Measurements from ENCODE around the gene FUCA2.

Gene FUCA2

GRCh38 chr6:143510991-143511891 lies at the start of gene FUCA2:
Gene FUCA2, minus strand, starts transcription at chr6:143511720. Its CDS starts 86 bp downstream, at chr6:143511634.
- peak; percentile 91 for DNase-seq

GRCh38 chr6:143561105-143561704 lies 49.7 kb upstream of the FUCA2 start:
- DNase-seq: no peak

DNA sequence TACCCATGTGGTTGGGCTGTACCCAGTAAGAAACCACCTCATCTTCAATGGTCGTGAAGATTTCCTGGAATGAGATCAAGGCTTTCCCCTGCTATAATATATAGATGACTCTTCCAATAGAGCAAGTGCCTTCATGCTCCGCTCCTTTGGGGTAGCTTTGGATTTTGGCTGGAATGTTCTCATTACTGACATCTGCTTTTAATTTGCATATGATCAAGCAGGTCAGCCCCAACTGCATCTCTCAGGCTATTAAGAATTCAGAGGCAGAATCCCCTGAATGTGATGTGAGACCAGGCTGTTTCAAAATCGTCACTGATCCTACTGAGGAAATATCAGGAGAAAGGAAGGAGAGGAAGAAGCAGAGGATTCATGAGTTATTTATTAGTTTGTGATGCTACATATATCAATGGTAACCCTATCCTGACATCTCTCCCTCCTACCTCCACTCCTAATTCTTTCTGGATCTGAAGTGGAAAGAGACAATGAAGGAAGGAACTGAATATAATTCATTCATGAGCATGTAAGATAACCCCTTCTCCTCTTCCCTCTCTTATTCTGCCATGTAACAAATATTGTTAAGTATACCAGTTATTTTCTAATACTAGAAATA lies 47.6 kb upstream of the FUCA2 start:
- DNase-seq: no peak

DNA sequence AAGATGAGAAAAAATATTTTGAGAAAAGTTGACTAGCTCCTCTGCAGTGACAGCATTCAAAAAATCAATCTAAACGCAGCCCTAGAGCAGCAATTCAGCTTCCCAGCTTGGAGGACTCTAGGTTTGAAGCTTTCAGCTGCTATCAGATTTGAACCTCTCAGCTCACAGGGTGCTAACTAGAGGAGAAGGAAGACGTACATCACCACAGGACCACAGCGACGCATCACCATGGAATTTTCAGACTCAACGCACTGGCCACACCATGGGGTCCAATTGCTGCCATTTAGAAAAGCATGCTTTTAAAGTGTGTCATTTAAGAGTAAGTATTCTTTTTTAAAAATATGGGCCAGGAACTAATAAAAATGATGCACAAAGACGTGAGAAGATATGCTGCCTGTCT lies 45.0 kb upstream of the FUCA2 start:
- no peak for DNase-seq

GRCh38 chr6:143555582-143555981 lies 44.1 kb upstream of the FUCA2 start:
- no peak for DNase-seq

- DNase-seq: no peak
These were observed 43.6 kb upstream of the FUCA2 start for GRCh38 chr6:143555071-143555492.

- no peak for DNase-seq
These were observed 41.8 kb upstream of the FUCA2 start for GRCh38 chr6:143553337-143553736.

DNA sequence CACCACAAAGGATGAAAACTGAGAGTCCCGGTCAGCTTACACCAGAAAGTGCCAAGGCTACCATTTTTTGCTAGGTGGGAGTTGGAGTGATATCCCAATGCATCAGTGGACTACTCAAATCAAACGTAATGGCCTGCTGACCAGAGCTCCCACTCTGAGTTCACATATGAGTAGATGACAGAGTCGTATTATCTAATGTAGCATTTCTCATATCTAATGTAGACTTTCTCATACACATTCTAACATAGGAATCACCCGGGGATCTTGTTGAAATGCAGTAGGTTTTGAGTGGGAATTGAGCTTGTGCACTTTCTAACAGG lies 38.4 kb upstream of the FUCA2 start:
- DNase-seq: no peak

DNA sequence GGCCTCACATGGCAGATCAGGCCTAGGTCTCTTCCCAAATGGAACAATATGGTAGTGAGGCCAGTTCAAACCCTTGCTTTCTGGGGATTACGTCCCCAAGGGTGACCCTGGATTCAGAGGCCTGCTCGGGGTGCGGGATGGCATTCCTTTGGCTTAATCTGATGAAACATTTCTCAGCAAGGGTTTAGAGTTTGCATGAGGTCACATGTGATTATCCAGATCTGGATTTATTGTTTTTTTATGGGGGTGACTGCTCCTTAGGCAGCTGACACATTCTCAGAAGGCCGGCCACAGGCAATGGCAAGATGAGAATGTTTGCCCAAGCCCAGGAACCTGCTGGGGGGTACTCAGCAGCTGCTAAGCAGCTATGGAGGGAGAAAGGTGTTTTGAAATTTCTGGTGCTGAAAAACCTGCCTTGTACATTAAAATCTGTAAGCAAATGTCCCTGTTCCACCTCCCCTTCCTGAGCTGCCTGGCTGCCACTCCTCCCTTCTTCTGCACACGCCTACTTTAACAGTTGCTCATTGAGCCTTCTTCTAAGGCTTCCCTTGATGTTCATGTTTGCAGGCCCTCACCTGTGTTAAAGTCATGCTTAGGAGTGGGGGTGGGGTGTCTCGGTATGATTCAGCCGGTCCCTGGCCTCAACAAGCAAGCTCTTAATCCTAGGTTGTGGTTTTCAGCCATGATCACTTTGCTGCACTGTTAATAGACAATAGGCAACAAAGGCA lies 37.9 kb upstream of the FUCA2 start:
- no peak for DNase-seq

GRCh38 chr6:143546599-143546998 lies 35.1 kb upstream of the FUCA2 start:
- no peak for DNase-seq

GRCh38 chr6:143545976-143546547 lies 34.5 kb upstream of the FUCA2 start:
- no peak for DNase-seq

DNA sequence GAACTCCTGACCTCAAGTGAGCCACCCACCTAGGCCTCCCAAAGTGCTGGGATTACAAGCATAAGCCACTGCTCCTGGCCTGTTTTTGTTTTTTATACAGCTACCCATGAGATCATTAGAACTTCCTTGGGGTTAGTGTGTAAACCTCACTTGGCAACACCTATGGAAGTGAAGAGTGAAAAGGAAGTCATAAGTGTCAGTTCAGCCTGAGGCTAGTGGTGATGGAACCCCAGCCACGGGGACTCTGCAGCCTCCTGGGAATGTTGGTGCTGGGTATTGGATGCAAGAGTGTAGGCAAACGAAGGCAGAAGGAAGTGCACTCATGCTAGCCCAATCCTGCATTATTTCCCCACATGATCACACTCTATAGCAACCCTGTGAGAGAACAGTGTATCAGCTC lies 33.6 kb upstream of the FUCA2 start:
- DNase-seq: no peak

- DNase-seq: no peak
These were observed 32.6 kb upstream of the FUCA2 start for GRCh38 chr6:143544011-143544696.

DNA sequence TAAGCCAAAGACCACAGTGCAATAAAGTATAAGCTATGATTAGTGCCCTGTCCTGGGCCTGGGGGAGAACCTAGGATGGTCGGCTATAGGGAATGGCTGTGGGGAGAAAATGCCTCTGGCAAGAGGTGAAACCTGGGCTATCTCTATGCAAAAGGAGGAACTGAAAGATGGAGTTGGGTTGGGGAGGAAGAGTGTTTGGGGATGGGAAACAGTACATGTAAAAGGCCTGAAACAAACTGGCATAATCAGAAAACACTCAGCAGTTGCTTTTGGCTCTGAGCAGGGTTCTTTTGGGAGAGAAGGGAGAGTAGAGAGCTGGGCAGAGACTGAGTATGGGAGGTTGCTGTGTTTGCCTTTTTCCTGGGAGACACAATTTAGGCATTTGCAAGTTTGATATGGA lies 31.9 kb upstream of the FUCA2 start:
- DNase-seq: no peak

DNA sequence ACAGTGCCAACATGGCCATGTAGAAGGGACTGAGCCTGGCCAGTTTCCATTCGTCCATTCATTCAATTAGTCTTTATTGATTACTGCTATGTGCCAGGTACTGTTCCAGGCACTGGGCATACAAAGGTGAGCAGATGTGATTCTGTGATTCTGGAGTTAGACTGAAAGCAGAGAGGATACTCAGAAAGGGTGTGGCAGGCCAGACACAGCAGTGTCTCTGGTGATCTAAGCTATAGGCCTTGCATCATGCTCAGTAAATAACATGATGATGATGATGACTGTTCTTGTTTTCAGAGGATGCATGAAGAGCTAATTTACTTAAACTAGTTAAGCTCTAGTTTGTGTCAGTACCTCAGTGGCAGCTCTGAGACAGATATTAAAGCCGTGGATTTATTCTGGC lies 31.4 kb upstream of the FUCA2 start:
- peak; percentile 56 for DNase-seq

GRCh38 chr6:143540192-143540591 lies 28.7 kb upstream of the FUCA2 start:
- DNase-seq: no peak

DNA sequence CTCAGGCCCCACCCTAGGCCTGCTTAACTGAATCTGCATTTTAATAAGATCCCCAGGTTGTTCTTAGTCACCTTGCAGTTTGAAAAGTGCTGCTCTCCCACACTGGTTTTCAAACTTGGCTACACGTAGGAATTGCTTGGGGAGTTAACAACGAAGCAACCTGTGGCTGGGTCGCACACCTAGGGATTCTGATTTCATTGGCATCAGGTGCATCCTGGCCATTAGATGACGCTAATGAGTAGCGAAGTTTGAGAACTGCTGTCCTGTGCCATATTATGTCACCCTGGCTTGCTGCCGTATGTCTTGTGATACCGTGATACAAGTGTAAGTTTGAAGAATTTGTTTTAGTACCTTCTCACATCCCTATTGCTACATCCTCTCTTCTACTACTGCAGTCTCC lies 28.2 kb upstream of the FUCA2 start:
- no peak for DNase-seq

GRCh38 chr6:143539106-143539505 lies 27.6 kb upstream of the FUCA2 start:
- no peak for DNase-seq

DNA sequence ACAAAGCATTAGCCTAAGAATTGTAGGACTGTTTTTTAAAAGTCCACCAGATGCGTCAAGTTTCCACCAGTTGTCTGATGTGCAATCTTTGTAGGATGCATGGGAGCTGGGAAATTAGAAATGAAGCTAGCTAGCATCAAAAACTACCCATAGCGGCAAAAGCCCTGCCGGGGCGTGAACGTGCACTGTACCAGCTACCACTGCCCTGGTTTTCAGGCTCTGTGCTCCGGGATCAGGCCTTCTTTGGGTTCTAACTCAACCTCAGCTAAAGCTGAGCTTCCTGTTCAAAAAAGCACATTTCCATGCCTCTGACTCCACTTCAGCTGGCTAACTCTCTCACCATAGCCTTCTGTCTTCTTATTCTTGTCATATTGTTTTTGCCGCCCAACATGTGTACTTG lies 26.9 kb upstream of the FUCA2 start:
- DNase-seq: no peak

- DNase-seq: peak; percentile 83
These were observed 25.6 kb upstream of the FUCA2 start for GRCh38 chr6:143536866-143537691.

GRCh38 chr6:143536461-143536865 lies 24.9 kb upstream of the FUCA2 start:
- DNase-seq: peak; percentile 49

All from suppressor macrophage treated with lipopolysaccharide for 4 hours (primary cell).